T-helper 1 cell treated with Interleukin-12 subunit alpha and Interleukin-12 subunit beta and Interleukin-4 antibody, amounts not matched to agents 30 ng/mL and 1 ng/mL, for 36 hours (primary cell): ENCODE data around the gene GMDS. TPM values are rescaled to one million over a fixed set of nuclear protein-coding genes. Genes with fewer than 3 reads are reported as not detected.

ENCODE experiments used
- intact Hi-C: fragments of 100-400 bp; cut with micrococcal nuclease; formaldehyde crosslinking; loops from one replicate; pipeline ENCODE4 v1.15.1; 2024
- total RNA-seq: library from RNA; stranded (reverse); gene quantifications from 2 replicates; pipeline ENCODE4 v1.2.3, GENCODE V29; 2022

GMDS gene
- total RNA-seq, 1 donor from 2014 or later, result 28.6 TPM

GRCh38 chr6:2054516-2055067 is 190.8 kb downstream of the GMDS start:
- intact Hi-C loops, result no loop called here

DNA sequence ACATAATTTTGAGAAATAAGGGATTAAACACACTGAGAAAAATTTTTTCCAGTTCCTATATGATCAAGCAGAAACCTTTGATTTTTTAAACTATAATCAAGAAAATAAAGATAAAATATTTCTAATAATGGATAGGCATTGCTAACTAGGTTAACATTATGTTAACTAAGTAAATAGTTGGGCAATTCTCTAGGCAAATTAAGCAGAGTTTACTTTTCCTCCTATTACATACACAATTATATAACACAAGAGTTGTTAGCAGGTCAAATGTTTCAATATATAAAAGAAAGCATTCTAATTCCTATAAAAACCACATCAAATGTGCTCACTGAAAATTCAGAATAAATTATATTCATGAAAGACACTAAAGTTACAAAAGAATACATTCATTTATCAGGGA is 191.7 kb downstream of the GMDS start:
- intact Hi-C loops, result no loop called here

GRCh38 chr6:2047855-2048254 is 197.6 kb downstream of the GMDS start:
- intact Hi-C loops, result no loop called here

GRCh38 chr6:2044192-2044591 is 201.2 kb downstream of the GMDS start:
- intact Hi-C loops, result no loop called here

DNA sequence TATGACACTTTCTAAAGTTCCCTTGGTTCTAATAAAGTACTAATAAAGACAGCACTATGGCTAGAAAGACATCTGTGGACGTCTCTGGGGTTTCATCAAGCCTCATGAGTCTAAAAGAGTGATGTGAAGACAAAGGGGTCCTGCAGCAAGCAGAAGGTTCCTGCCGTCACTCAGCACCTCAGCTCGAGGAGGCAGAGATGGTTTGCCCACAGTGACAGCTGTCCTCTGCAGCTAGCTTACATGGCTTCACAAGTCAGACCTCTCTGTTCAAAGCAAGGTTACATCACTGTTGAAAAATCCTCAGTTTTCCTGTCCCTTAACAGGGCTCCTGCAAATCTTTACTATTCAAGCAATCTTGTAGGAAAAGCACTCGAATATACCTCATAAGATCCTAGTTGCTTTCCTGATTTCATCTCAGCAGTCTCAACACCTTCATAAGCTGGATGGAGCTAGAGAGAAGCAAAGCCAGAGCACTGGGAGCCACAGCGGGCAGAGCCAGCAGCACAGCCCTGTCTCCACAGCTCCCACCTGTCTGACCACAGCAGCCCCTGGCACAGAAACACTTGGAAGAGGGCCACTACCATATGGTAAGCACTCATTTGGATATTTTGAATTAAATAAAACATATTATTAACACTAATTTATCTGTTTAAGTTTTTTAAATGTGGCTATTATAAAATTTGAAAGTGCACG is 202.3 kb downstream of the GMDS start:
- intact Hi-C loops, result no loop called here

- intact Hi-C loops, result loop anchor here (1.0 to 5.0 kb wide), 2 partner anchors 43 to 64 kb away; no protein-coding TSS in a partner anchor
Measured at GRCh38 chr6:2038092-2038491, 207.3 kb downstream of the GMDS start.

DNA sequence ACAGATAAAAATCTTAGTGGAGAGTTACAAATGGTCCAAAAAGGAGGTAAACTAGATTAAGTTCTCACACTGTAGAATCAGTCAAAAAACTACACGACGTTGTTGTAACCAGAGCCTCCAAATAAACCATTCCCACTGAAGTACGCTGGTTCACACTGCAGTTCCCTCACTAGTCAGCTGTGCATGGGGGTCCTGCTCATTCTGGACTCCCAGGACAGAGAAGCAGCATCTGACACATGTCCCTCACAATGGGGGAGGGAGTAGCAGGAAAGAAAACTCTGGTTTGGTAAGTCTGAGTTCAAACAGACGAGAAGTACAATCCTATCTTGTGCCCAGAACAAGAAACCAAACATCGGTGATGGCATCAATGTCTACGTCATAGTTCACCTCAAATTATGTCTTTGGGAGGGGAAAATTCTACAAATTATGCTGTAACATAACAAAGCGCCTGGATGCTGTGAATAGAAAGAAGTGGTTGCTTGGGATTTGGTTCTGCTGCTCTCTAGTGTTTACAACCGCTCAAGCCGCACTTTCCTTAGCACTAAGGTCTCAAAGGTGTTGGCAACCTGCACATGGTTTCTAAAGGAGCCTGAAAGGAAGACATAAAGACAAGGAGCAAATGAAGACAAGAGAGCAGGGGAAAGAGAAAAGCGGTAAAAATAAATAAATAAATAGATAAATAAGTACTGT is 208.0 kb downstream of the GMDS start:
- intact Hi-C loops, result loop anchor here (5.0 kb wide), 1 partner anchor 65 kb away; no protein-coding TSS in a partner anchor

DNA sequence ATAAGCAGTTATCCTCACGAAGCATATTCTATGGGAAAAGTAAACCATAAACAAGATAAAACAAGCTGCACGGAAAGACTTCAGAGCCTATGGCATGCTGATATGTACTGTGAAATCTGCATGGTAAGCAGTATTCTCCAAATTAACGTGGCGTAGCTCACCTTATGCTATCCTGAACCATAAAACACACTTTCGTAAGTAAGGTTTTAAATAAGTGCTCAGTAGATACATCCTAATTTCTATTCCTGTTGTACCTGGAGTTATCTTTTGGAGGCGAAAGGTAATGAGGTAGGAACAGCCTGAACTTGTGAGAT is 208.7 kb downstream of the GMDS start:
- intact Hi-C loops, result loop anchor here (5.0 kb wide), 1 partner anchor 66 kb away; no protein-coding TSS in a partner anchor

DNA sequence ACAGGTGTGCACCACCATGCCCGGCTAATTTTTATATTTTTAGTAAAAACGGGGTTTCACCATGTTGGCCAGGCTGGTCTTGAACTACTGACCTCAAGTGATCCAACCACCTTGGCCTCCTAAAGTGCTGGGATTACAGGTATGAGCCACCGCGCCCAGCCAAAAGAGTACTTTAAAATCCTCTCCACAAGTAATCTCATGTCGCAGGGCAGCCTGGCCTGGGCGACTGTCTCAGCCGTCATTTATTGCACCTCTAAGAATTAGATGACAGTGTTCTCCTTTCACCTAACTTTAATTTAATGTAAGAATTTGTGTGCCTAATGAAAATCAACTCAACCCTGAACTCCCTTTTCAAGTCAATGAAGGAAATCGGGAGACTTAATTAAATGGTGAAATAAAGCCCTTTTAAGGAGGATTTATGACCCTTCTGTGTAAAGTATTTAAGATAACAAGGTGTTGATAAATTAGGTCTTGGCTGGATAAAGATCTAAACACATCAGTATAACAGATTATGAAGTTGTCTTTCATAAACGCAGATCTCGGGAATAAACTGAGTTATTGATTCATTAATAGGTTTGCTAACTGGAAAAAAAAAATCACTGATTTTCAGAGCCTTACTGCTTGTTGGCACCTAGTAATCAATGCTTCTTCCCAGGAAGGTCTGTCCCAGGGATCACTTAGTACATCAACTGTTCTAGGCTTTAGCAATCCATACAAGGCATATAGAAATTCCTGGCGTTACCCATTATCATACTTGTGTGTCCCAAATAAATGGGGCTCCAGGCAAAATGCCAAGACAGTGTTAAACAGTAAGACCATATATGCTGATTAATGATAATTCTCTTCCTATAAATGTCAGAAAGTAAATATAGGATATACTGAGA is 209.3 kb downstream of the GMDS start:
- intact Hi-C loops, result loop anchor here (5.0 kb wide), 1 partner anchor 66 kb away; no protein-coding TSS in a partner anchor

- intact Hi-C loops, result loop anchor here (5.0 kb wide), 1 partner anchor 67 kb away; no protein-coding TSS in a partner anchor
Measured at GRCh38 chr6:2035046-2035445, 210.4 kb downstream of the GMDS start.

GRCh38 chr6:2034256-2034655 is 211.1 kb downstream of the GMDS start:
- intact Hi-C loops, result no loop called here

GRCh38 chr6:2033544-2033943 is 211.9 kb downstream of the GMDS start:
- intact Hi-C loops, result no loop called here

GRCh38 chr6:2030682-2031244 is 214.6 kb downstream of the GMDS start:
- intact Hi-C loops, result no loop called here

- intact Hi-C loops, result no loop called here
Measured at GRCh38 chr6:2029952-2030351, 215.5 kb downstream of the GMDS start.

- intact Hi-C loops, result no loop called here
Measured at GRCh38 chr6:2029130-2029794, 216.1 kb downstream of the GMDS start.

GRCh38 chr6:2028457-2029038 is 216.9 kb downstream of the GMDS start:
- intact Hi-C loops, result no loop called here

GRCh38 chr6:2026133-2026532 is 219.3 kb downstream of the GMDS start:
- intact Hi-C loops, result no loop called here

DNA sequence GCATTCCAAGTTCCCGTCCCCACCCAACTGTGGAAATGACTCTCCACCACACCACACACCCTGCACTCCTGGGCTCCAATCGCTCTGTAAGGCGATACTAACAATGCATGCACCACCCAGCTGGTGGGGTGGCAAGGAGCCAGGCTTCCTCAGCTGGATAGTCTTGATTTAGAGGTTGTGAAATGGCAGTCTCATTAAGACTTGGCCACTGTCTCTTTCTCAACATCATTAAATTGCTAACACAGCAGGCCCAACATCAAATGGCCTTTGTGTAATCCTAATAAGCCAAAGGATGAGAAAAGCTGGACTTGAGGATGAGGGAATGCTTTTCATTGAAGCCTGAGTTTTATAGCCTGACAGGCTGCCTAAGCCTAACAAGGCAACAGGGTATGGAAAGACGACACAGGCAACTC is 223.7 kb downstream of the GMDS start:
- intact Hi-C loops, result no loop called here

- intact Hi-C loops, result no loop called here
Measured at GRCh38 chr6:2020909-2021308, 224.5 kb downstream of the GMDS start.

DNA sequence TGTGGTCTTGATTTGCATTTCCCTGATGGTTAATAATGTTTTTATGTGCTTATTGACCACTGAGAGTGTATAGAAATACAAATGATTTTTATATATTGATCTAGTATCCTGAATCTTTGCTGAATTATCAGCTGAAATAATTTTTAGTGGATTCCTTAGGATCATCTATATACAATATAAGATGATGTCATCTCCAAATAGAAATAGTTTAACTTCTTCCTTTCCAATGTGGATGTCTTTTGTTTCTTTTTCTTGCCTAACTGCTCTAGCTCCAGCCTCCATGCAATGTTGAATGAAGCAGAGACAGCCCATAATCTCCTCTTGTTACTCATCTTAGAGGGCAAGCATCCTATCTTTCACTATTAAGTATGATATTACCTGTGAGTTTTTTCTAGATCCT is 226.4 kb downstream of the GMDS start:
- intact Hi-C loops, result no loop called here
